GM12878 (cell line): ENCODE results near the gene BANP. TPM values are rescaled to one million over a fixed set of nuclear protein-coding genes. Genes with fewer than 3 reads are reported as not detected.

ENCODE experiments used
- ATAC-seq: fragments of 200-7000 bp; cut with Tn5 transposase; 3 replicates; pipeline ENCODE4 v1.9.1; 2020; ENCODE audit warnings: mild to moderate bottlenecking, moderate library complexity
- BruUV-seq: library from RNA; stranded (reverse); fragments of 400-500 nt; replicated peaks from 2 replicates; lab custom pipeline; 2021; lab: Mats Ljungman, UMichigan
- CTCF ChIA-PET: fragments of 300-600 bp; sonication (Branson Sonifier 250); formaldehyde crosslinking; extraction: SDS; loops from one replicate; lab custom pipeline; 2021; ENCODE audit warnings: inconsistent platforms; lab: Yijun Ruan, JAX
- POLR2A ChIA-PET: fragments of 350-600 bp; formaldehyde crosslinking; extraction: SDS; loops from one replicate; lab custom pipeline; 2021; ENCODE audit warnings: inconsistent platforms; lab: Charles Lee
- RAD21 ChIA-PET: fragments of 300-600 bp; sonication (Branson Sonifier 250); formaldehyde crosslinking; loops from one replicate; lab custom pipeline; 2023; ENCODE audit warnings: antibody characterized with exemption; ENCODE audit not compliant: unreplicated experiment; lab: Charles Lee
- SMC1A ChIA-PET: fragments of 300-600 bp; sonication (Branson Sonifier 250); formaldehyde crosslinking; loops from one replicate; lab custom pipeline; 2023; ENCODE audit not compliant: unreplicated experiment, uncharacterized antibody; lab: Charles Lee
- DNase-seq: peaks from one replicate; pipeline ENCODE4 v3.0.0-alpha.2; 2011; ENCODE audit warnings: low read depth, low spot score
- FAIRE-seq: peaks from 3 replicates; lab custom pipeline; 2011; peaks lifted over from hg19 to GRCh38; lab: Jason Lieb, UNC
- H2AFZ ChIP-seq: 2 replicates; pipeline ENCODE4 v1.6.0; 2011; ENCODE audit warnings: low read depth, low read length, control low read depth; ENCODE audit not compliant: control insufficient read depth
- H3K27ac ChIP-seq: 2 replicates; pipeline ENCODE4 v1.5.1; 2011; ENCODE audit warnings: control low read depth; ENCODE audit not compliant: control insufficient read depth, insufficient read depth
- H3K27me3 ChIP-seq, 2 experiments: replicated peaks in 1 of 2; 2 replicates each; pipeline versions ENCODE4 v1.6.0 to v1.6.1; 2011; ENCODE audit warnings: low read length in 1 of 2; ENCODE audit not compliant: control insufficient read depth in 2 of 2, insufficient read depth in 2 of 2
- H3K36me3 ChIP-seq, 2 experiments: 2 replicates each; pipeline ENCODE4 v1.5.1; 2011; ENCODE audit warnings: low read length in 1 of 2; ENCODE audit not compliant: control insufficient read depth in 2 of 2, insufficient read depth in 2 of 2
- H3K4me1 ChIP-seq: 2 replicates; pipeline ENCODE4 v1.6.1; 2011; ENCODE audit warnings: mild to moderate bottlenecking, low read length, moderate library complexity, mixed read lengths; ENCODE audit not compliant: control insufficient read depth, insufficient read depth
- H3K4me2 ChIP-seq: 2 replicates; pipeline ENCODE4 v1.6.0; 2011; ENCODE audit warnings: control low read depth; ENCODE audit not compliant: control insufficient read depth, insufficient read depth
- H3K4me3 ChIP-seq: fragments of 200-600 bp; sonication (generic); 2 replicates; pipeline ENCODE4 v1.5.1; 2016
- H3K79me2 ChIP-seq: 2 replicates; pipeline ENCODE4 v1.6.0; 2011; ENCODE audit warnings: low read length; ENCODE audit not compliant: control insufficient read depth, insufficient read depth
- H3K9ac ChIP-seq: 2 replicates; pipeline ENCODE4 v1.8.0; 2011; ENCODE audit warnings: low read length, control low read depth, mixed read lengths; ENCODE audit not compliant: control insufficient read depth, insufficient read depth
- H3K9me3 ChIP-seq: replicated peaks from 3 replicates; pipeline ENCODE4 v1.5.1; 2011; ENCODE audit warnings: mild to moderate bottlenecking, low read length; ENCODE audit not compliant: control insufficient read depth, insufficient read depth
- H4K20me1 ChIP-seq: 2 replicates; pipeline ENCODE4 v1.6.0; 2011; ENCODE audit not compliant: control insufficient read depth, insufficient read depth
- BRCA1 ChIP-seq: IDR thresholded peaks from 2 replicates; pipeline ENCODE4 v1.6.1; 2011; ENCODE audit warnings: low read depth, low read length, improper control_type of control experiment
- CBX3 ChIP-seq: fragments of 200-600 bp; sonication (generic); IDR thresholded peaks from 2 replicates; pipeline ENCODE4 v1.6.1; 2016; ENCODE audit warnings: low read depth, borderline replicate concordance
- EP300 ChIP-seq, 2 experiments: fragments of 150-350 bp in 1 of 2; IDR thresholded peaks; 2 replicates each; pipeline ENCODE4 v1.6.1; 2011 to 2012; ENCODE audit warnings: low read depth in 2 of 2, low read length in 2 of 2, borderline replicate concordance in 1 of 2, improper control_type of control experiment in 1 of 2, inconsistent platforms in 1 of 2; ENCODE audit not compliant: control insufficient read depth in 1 of 2
- ESRRA ChIP-seq: IDR thresholded peaks from 2 replicates; pipeline ENCODE4 v1.6.1; 2012; ENCODE audit warnings: mild to moderate bottlenecking, low read length, improper control_type of control experiment
- HDAC6 ChIP-seq: fragments of 200-600 bp; sonication (generic); IDR thresholded peaks from one replicate; pipeline ENCODE4 v1.8.0; 2017; ENCODE audit warnings: antibody characterized with exemption; ENCODE audit not compliant: unreplicated experiment
- IRF4 ChIP-seq: IDR thresholded peaks from 2 replicates; pipeline ENCODE4 v1.6.1; 2011; ENCODE audit warnings: low read depth, low read length
- NFIC ChIP-seq: IDR thresholded peaks from 2 replicates; pipeline ENCODE4 v1.6.1; 2012; ENCODE audit warnings: low read depth, mild to moderate bottlenecking, inconsistent platforms, low read length, moderate library complexity
- PAX5 ChIP-seq: IDR thresholded peaks from 2 replicates; pipeline ENCODE4 v1.6.1; 2011; ENCODE audit warnings: low read depth, low read length, borderline replicate concordance
- SMC3 ChIP-seq: IDR thresholded peaks from 2 replicates; pipeline ENCODE4 v1.6.1; 2011; ENCODE audit warnings: low read length, improper control_type of control experiment, borderline replicate concordance
- ZNF274 ChIP-seq: IDR thresholded peaks from one replicate; pipeline ENCODE4 v1.8.0; 2011; ENCODE audit not compliant: insufficient read length, insufficient read depth
- WGBS: methylation state at CpG from one replicate; pipeline ENCODE4 v1.1.6; 2016; ENCODE audit warnings: low lambda C conversion rate; ENCODE audit not compliant: insufficient replicate concordance, insufficient coverage; ENCODE audit errors: missing lambda C conversion rate; 5-methylcytosine and 5-hydroxymethylcytosine counted together
- in situ Hi-C: fragments of 300-500 bp; cut with MboI; formaldehyde crosslinking; loops from 9 replicates; pipeline ENCODE4 v1.14.3; 2018; ENCODE audit warnings: mixed read lengths
- intact Hi-C: fragments of 100-400 bp; cut with micrococcal nuclease; formaldehyde crosslinking; loops from one replicate; pipeline ENCODE4 v1.14.2; 2022; ENCODE audit not compliant: unreplicated experiment
- polyA plus RNA-seq, 11 experiments: library from polyadenylated mRNA; depleted of rRNA in 4 of 11; unstranded in 6 of 11; stranded (reverse) in 5 of 11; fragments of >200 nt; fragmentation: Nextera tagmentation in 4 of 11; fragmentation: Illumina TruSeq in 1 of 11; extraction: Ambion mirVana in 4 of 11; extraction: Trizol in 1 of 11; gene quantifications; 1 replicate in 1 of 11; 2 replicates in 10 of 11; pipeline versions ENCODE4 v1.2.1 to v1.2.3, GENCODE V29; 2011 to 2016; ENCODE audit warnings: inconsistent platforms in 2 of 11, missing spikeins in 2 of 11, low read depth in 1 of 11
- total RNA-seq, 4 experiments: library from RNA; depleted of rRNA in 3 of 4; stranded (reverse); fragments of >200 nt in 3 of 4; fragmentation: Illumina TruSeq in 1 of 4; extraction: Trizol in 1 of 4; gene quantifications; 2 replicates each; pipeline versions ENCODE4 v1.2.1 to v1.2.3, GENCODE V29; 2013 to 2021
- TF ChIP-seq, protein P1 (sequence below): fragments of 150-350 bp; IDR thresholded peaks from 2 replicates; pipeline ENCODE4 v1.6.1; 2014; ENCODE audit warnings: mild to moderate bottlenecking, low read depth, low read length
- TF ChIP-seq, protein P2 (sequence below), 3 experiments: IDR thresholded peaks in 2 of 3; conservative IDR thresholded peaks in 1 of 3; 2 replicates each; pipeline ENCODE4 v1.5.1; 2011; ENCODE audit warnings: low read depth in 3 of 3, low read length in 3 of 3, mild to moderate bottlenecking in 3 of 3, control low read depth in 2 of 3, moderate library complexity in 2 of 3, inconsistent platforms in 1 of 3, mixed read lengths in 1 of 3; ENCODE audit not compliant: control insufficient read depth in 2 of 3, insufficient read depth in 1 of 3; ENCODE audit errors: extremely low read depth in 1 of 3
- TF ChIP-seq, protein P3 (sequence below): fragments of 450-650 bp; IDR thresholded peaks from 2 replicates; pipeline ENCODE4 v1.6.1; 2018; ENCODE audit warnings: borderline replicate concordance, mild to moderate bottlenecking; ENCODE audit not compliant: partially characterized antibody
- TF ChIP-seq, protein P4 (sequence below): fragments of 450-650 bp; IDR thresholded peaks from 2 replicates; pipeline ENCODE4 v1.6.1; 2017; ENCODE audit warnings: mild to moderate bottlenecking, moderate library complexity

The BANP gene
- total and polyA plus RNA-seq, 10 of the 15 experiments (the other 5 are each of a cell fraction or from before 2014, with no cell fraction given): 3.9 to 21.9 (median 12.2) TPM

DNA sequence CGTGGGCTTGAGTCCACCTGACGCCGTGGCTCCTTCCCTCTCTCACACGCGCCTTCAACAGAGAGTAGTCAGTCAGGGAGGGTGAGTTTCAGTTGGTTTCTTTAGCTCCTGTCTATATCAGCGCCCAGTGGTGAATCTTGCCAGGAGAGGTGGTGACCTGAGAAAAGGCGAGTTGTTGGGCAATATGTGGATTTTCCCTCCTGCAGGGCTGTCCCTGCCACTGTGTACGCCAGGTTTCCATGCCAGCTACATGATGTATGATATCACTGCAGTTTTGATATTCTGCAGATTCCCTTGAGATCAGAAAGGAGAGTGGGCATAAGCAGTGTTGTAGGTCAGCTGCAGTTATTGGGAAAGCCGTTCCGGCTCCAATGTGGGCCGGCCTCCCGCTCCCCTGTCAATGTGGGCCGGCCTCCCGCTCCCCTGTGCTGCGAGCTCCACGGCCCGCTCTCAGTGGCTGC, 31.4 kb downstream of the BANP start:
- 88% methylated on average over 17 of the region's 17 CpGs for WGBS
- ATAC-seq: no peak
- Histone ChIP-seq H3K4me1 (no peaks in the 10 kb centered on the region), H3K9ac (no peak overlapping the region), H3K27ac (no peak overlapping the region), H3K36me3 (peaks cover 3 to 10% of the 10 kb centered on the region in 2 experiments; a peak in 3 of 4 replicates), H4K20me1 (no peaks in the 10 kb centered on the region), H3K4me2 (no peak overlapping the region), H3K27me3 (no peaks in the 10 kb centered on the region), H3K9me3 (no peaks in the 10 kb centered on the region), H2AFZ (no peak overlapping the region), H3K79me2 (no peaks in the 10 kb centered on the region), H3K4me3 (no peak overlapping the region)
- RAD21 ChIA-PET: no interaction called here
- POLR2A ChIA-PET: no interaction called here
- BruUV-seq: no TSS peak
- FAIRE-seq: no peak
- no peak for DNase-seq
- CTCF ChIA-PET: interaction anchor here (0.7 to 1.1 kb wide), 3 partner anchors 15 to 257 kb away, joined by 3 read pairs; no protein-coding TSS in a partner anchor
- intact Hi-C loops: no loop called here
- SMC1A ChIA-PET: no interaction called here
- in situ Hi-C loops: no loop called here
- TF ChIP-seq CBX3 (no peak), EP300 (IDR thresholded peaks at IDR 0.05; ENCODE audit: borderline replicate concordance in 1 of 2, control insufficient read depth in 1 of 2, low read depth in 2 of 2, low read length in 2 of 2) (no peak), PAX5 (no peak), IRF4 (no peak), SMC3 (no peak), ZNF274 (no peak), NFIC (no peak), HDAC6 (no peak), BRCA1 (no peak), ESRRA (no peak)
- TF ChIP-seq, protein P1, sequence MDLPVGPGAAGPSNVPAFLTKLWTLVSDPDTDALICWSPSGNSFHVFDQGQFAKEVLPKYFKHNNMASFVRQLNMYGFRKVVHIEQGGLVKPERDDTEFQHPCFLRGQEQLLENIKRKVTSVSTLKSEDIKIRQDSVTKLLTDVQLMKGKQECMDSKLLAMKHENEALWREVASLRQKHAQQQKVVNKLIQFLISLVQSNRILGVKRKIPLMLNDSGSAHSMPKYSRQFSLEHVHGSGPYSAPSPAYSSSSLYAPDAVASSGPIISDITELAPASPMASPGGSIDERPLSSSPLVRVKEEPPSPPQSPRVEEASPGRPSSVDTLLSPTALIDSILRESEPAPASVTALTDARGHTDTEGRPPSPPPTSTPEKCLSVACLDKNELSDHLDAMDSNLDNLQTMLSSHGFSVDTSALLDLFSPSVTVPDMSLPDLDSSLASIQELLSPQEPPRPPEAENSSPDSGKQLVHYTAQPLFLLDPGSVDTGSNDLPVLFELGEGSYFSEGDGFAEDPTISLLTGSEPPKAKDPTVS: no peak
- TF ChIP-seq, protein P2, sequence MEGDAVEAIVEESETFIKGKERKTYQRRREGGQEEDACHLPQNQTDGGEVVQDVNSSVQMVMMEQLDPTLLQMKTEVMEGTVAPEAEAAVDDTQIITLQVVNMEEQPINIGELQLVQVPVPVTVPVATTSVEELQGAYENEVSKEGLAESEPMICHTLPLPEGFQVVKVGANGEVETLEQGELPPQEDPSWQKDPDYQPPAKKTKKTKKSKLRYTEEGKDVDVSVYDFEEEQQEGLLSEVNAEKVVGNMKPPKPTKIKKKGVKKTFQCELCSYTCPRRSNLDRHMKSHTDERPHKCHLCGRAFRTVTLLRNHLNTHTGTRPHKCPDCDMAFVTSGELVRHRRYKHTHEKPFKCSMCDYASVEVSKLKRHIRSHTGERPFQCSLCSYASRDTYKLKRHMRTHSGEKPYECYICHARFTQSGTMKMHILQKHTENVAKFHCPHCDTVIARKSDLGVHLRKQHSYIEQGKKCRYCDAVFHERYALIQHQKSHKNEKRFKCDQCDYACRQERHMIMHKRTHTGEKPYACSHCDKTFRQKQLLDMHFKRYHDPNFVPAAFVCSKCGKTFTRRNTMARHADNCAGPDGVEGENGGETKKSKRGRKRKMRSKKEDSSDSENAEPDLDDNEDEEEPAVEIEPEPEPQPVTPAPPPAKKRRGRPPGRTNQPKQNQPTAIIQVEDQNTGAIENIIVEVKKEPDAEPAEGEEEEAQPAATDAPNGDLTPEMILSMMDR (IDR thresholded peaks at IDR 0.05 in 2 of 3, conservative IDR thresholded peaks at IDR 0.05 in 1 of 3; ENCODE audit: control insufficient read depth in 2 of 3, extremely low read depth in 1 of 3, insufficient read depth in 1 of 3, low read depth in 3 of 3, low read length in 3 of 3): no peak
- TF ChIP-seq, protein P3, sequence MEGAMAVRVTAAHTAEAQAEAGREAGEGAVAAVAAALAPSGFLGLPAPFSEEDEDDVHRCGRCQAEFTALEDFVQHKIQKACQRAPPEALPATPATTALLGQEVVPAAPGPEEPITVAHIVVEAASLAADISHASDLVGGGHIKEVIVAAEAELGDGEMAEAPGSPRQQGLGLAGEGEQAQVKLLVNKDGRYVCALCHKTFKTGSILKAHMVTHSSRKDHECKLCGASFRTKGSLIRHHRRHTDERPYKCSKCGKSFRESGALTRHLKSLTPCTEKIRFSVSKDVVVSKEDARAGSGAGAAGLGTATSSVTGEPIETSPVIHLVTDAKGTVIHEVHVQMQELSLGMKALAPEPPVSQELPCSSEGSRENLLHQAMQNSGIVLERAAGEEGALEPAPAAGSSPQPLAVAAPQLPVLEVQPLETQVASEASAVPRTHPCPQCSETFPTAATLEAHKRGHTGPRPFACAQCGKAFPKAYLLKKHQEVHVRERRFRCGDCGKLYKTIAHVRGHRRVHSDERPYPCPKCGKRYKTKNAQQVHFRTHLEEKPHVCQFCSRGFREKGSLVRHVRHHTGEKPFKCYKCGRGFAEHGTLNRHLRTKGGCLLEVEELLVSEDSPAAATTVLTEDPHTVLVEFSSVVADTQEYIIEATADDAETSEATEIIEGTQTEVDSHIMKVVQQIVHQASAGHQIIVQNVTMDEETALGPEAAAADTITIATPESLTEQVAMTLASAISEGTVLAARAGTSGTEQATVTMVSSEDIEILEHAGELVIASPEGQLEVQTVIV: no peak
- TF ChIP-seq, protein P4, sequence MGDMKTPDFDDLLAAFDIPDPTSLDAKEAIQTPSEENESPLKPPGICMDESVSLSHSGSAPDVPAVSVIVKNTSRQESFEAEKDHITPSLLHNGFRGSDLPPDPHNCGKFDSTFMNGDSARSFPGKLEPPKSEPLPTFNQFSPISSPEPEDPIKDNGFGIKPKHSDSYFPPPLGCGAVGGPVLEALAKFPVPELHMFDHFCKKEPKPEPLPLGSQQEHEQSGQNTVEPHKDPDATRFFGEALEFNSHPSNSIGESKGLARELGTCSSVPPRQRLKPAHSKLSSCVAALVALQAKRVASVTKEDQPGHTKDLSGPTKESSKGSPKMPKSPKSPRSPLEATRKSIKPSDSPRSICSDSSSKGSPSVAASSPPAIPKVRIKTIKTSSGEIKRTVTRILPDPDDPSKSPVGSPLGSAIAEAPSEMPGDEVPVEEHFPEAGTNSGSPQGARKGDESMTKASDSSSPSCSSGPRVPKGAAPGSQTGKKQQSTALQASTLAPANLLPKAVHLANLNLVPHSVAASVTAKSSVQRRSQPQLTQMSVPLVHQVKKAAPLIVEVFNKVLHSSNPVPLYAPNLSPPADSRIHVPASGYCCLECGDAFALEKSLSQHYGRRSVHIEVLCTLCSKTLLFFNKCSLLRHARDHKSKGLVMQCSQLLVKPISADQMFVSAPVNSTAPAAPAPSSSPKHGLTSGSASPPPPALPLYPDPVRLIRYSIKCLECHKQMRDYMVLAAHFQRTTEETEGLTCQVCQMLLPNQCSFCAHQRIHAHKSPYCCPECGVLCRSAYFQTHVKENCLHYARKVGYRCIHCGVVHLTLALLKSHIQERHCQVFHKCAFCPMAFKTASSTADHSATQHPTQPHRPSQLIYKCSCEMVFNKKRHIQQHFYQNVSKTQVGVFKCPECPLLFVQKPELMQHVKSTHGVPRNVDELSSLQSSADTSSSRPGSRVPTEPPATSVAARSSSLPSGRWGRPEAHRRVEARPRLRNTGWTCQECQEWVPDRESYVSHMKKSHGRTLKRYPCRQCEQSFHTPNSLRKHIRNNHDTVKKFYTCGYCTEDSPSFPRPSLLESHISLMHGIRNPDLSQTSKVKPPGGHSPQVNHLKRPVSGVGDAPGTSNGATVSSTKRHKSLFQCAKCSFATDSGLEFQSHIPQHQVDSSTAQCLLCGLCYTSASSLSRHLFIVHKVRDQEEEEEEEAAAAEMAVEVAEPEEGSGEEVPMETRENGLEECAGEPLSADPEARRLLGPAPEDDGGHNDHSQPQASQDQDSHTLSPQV: no peak
